H9 (cell line): ENCODE data around the gene ANKRD29. TPM values are rescaled to one million over a fixed set of nuclear protein-coding genes. Genes with fewer than 3 reads are reported as not detected.

Experiments used
- DNase-seq: peaks from one replicate; pipeline ENCODE4 v3.0.0-alpha.2; 2017
- H2AFZ ChIP-seq: one replicate; pipeline ENCODE4 v1.6.1; 2013; ENCODE audit warnings: mild to moderate bottlenecking, low read length, control low read depth, moderate library complexity
- H2AK5ac ChIP-seq: 2 replicates; pipeline ENCODE4 v1.6.1; 2013; ENCODE audit warnings: low read length, control low read depth, mixed read lengths; ENCODE audit not compliant: insufficient read length
- H2BK120ac ChIP-seq: one replicate; pipeline ENCODE4 v1.6.1; 2013; ENCODE audit warnings: low read depth, mild to moderate bottlenecking, low read length, control low read depth, inconsistent platforms; ENCODE audit not compliant: poor library complexity, severe bottlenecking
- H2BK12ac ChIP-seq: 2 replicates; pipeline ENCODE4 v1.6.1; 2013; ENCODE audit warnings: low read length, control low read depth, mixed read lengths, low read depth; ENCODE audit not compliant: insufficient read length
- H2BK15ac ChIP-seq: 2 replicates; pipeline ENCODE4 v1.6.1; 2013; ENCODE audit warnings: low read depth, low read length, control low read depth
- H2BK20ac ChIP-seq: one replicate; pipeline ENCODE4 v1.6.1; 2013; ENCODE audit warnings: low read depth, mild to moderate bottlenecking, low read length, control low read depth, inconsistent platforms; ENCODE audit not compliant: poor library complexity, severe bottlenecking
- H2BK5ac ChIP-seq: 2 replicates; pipeline ENCODE4 v1.6.1; 2013; ENCODE audit warnings: low read length, control low read depth, mixed read lengths; ENCODE audit not compliant: insufficient read length
- H3K14ac ChIP-seq: 2 replicates; pipeline ENCODE4 v1.6.1; 2013; ENCODE audit warnings: low read length, control low read depth; ENCODE audit not compliant: insufficient read depth
- H3K18ac ChIP-seq: 2 replicates; pipeline ENCODE4 v1.6.1; 2013; ENCODE audit warnings: low read depth, mild to moderate bottlenecking, mixed read lengths, low read length, control low read depth; ENCODE audit not compliant: insufficient read length
- H3K23ac ChIP-seq: 2 replicates; pipeline ENCODE4 v1.6.1; 2013; ENCODE audit warnings: low read length, control low read depth, mixed read lengths, low read depth; ENCODE audit not compliant: insufficient read length
- H3K23me2 ChIP-seq: 2 replicates; pipeline ENCODE4 v1.6.1; 2013; ENCODE audit warnings: low read depth, mild to moderate bottlenecking, mixed read lengths, low read length, control low read depth; ENCODE audit not compliant: insufficient read length, poor library complexity, severe bottlenecking
- H3K27ac ChIP-seq: 2 replicates; pipeline ENCODE4 v1.5.1; 2013; ENCODE audit warnings: low read length, control low read depth, mixed read lengths, low read depth; ENCODE audit not compliant: insufficient read length
- H3K27me3 ChIP-seq: 2 replicates; pipeline ENCODE4 v1.6.1; 2013; ENCODE audit warnings: low read length, control low read depth, inconsistent platforms; ENCODE audit not compliant: insufficient read depth
- H3K4ac ChIP-seq: 2 replicates; pipeline ENCODE4 v1.6.1; 2013; ENCODE audit warnings: low read depth, mild to moderate bottlenecking, control low read depth, inconsistent platforms, low read length, moderate library complexity
- H3K4me1 ChIP-seq: 2 replicates; pipeline ENCODE4 v1.6.1; 2013; ENCODE audit warnings: low read length, control low read depth, inconsistent platforms; ENCODE audit not compliant: insufficient read depth
- H3K4me2 ChIP-seq: 2 replicates; pipeline ENCODE4 v1.6.1; 2013; ENCODE audit warnings: low read length, control low read depth, mixed read lengths; ENCODE audit not compliant: insufficient read length, insufficient read depth
- H3K56ac ChIP-seq: 2 replicates; pipeline ENCODE4 v1.6.1; 2013; ENCODE audit warnings: low read depth, mild to moderate bottlenecking, mixed read lengths, low read length, control low read depth; ENCODE audit not compliant: insufficient read length
- H3K79me1 ChIP-seq: 2 replicates; pipeline ENCODE4 v1.6.1; 2013; ENCODE audit warnings: low read depth, mild to moderate bottlenecking, moderate library complexity, low read length, control low read depth, inconsistent platforms; ENCODE audit not compliant: insufficient read depth, poor library complexity, severe bottlenecking
- H3K79me2 ChIP-seq: 2 replicates; pipeline ENCODE4 v1.6.1; 2013; ENCODE audit warnings: low read length, control low read depth, inconsistent platforms; ENCODE audit not compliant: insufficient read depth
- H3K9ac ChIP-seq: 2 replicates; pipeline ENCODE4 v1.6.1; 2013; ENCODE audit warnings: low read length, control low read depth, mixed read lengths; ENCODE audit not compliant: insufficient read length; ENCODE audit errors: extremely low read depth
- H3K9me3 ChIP-seq: one replicate; pipeline ENCODE4 v1.6.1; 2013; ENCODE audit warnings: low read depth, low read length, inconsistent platforms; ENCODE audit not compliant: control insufficient read depth
- H3T11ph ChIP-seq: one replicate; pipeline ENCODE4 v1.6.1; 2013; ENCODE audit warnings: mild to moderate bottlenecking, low read length, control low read depth, inconsistent platforms
- H4K20me1 ChIP-seq: one replicate; pipeline ENCODE4 v1.6.1; 2013; ENCODE audit not compliant: control insufficient read depth, insufficient read length, insufficient read depth
- H4K5ac ChIP-seq: 2 replicates; pipeline ENCODE4 v1.6.1; 2013; ENCODE audit warnings: low read depth, mild to moderate bottlenecking, mixed read lengths, low read length, control low read depth; ENCODE audit not compliant: insufficient read length
- H4K8ac ChIP-seq: replicated peaks from 2 replicates; pipeline ENCODE4 v1.6.1; 2013; ENCODE audit warnings: low read length, control low read depth, mixed read lengths, low read depth; ENCODE audit not compliant: insufficient read length
- H4K91ac ChIP-seq: 2 replicates; pipeline ENCODE4 v1.6.1; 2013; ENCODE audit warnings: low read depth, mild to moderate bottlenecking, moderate library complexity, mixed read lengths, low read length, control low read depth; ENCODE audit not compliant: insufficient read length
- H3K27ac Mint-ChIP-seq, 3 experiments: 2 replicates in 2 of 3; 3 replicates in 1 of 3; pipeline ENCODE4 v1.8.0; 2020 to 2021; ENCODE audit warnings: mixed read lengths in 3 of 3, mild to moderate bottlenecking in 1 of 3, moderate library complexity in 1 of 3
- H3K27me3 Mint-ChIP-seq: 2 replicates; pipeline ENCODE4 v1.8.0; 2021; ENCODE audit warnings: low read depth, mild to moderate bottlenecking, moderate library complexity, mixed read lengths
- H3K36me3 Mint-ChIP-seq, 3 experiments: 2 replicates in 2 of 3; 3 replicates in 1 of 3; pipeline ENCODE4 v1.8.0; 2020 to 2021; ENCODE audit warnings: low read depth in 3 of 3, mixed read lengths in 3 of 3; ENCODE audit not compliant: insufficient read depth in 1 of 3
- H3K4me1 Mint-ChIP-seq, 2 experiments: 2 replicates each; pipeline ENCODE4 v1.8.0; 2020; ENCODE audit warnings: mixed read lengths in 2 of 2
- H3K4me3 Mint-ChIP-seq, 2 experiments: 2 replicates in 1 of 2; 3 replicates in 1 of 2; pipeline ENCODE4 v1.8.0; 2020 to 2021; ENCODE audit warnings: mild to moderate bottlenecking in 2 of 2, mixed read lengths in 2 of 2, moderate library complexity in 1 of 2
- H3K9me3 Mint-ChIP-seq, 2 experiments: 2 replicates in 1 of 2; 3 replicates in 1 of 2; pipeline ENCODE4 v1.8.0; 2020; ENCODE audit warnings: mild to moderate bottlenecking in 2 of 2, mixed read lengths in 2 of 2, moderate library complexity in 1 of 2
- WGBS: extraction: QIAGEN DNeasy Blood & Tissue Kit; methylation state at CpG from one replicate; pipeline ENCODE4 v1.1.7; 2013; ENCODE audit warnings: missing lambda C conversion rate, low lambda C conversion rate, mixed read lengths; ENCODE audit not compliant: insufficient read length; ENCODE audit errors: extremely low coverage; 5-methylcytosine and 5-hydroxymethylcytosine counted together
- total RNA-seq: library from RNA; stranded (reverse); gene quantifications from 2 replicates; pipeline ENCODE4 v1.2.1, GENCODE V29; 2021
- TF ChIP-seq, protein P1 (sequence below): fragments of 200-600 bp; sonication (generic); conservative IDR thresholded peaks from 3 replicates; pipeline ENCODE4 v1.8.0; 2021; ENCODE audit warnings: antibody characterized with exemption, mild to moderate bottlenecking

Gene ANKRD29
- total RNA-seq, 1 experiment from 2014 or later: 2.1 TPM

DNA sequence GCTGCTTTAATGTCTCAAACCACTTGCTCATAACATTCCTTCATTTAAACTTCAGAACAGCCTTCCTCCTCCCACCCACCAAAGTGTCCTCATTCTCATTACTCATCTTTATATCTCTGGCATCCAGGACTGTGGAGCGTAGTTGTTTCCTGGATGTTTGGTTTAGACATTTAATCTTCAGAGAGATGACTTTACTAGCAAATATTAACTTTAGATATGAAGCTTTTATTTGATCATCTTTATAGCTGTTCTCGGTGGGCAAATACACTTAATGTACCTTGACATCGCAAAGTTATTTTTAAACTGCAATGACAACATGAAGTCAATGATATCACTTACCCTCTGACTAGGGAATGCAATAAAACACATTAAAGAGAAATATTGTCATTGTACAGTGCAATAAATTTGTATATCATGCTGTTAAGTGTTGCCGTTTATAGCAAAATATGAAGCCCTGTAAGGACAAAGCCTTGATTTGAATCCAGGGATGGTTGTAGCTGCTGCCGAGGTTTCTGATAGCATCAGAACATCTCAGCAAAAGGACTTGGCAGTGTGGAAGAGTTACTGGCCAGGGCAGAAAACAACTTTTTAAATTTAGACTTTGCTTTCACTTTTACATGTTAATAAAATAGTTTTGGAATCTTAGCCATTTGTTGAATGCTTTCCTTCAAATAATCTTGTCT is 21.9 kb upstream of the ANKRD29 start:
- Histone ChIP-seq H3K9me3 (no peaks in the 10 kb centered on the region), H3K56ac (no peak overlapping the region), H3K27ac (no peak overlapping the region), H4K5ac (no peak overlapping the region), H3K4ac (no peak overlapping the region), H2AFZ (no peak overlapping the region), H2BK20ac (no peak overlapping the region), H3K4me1 (no peaks in the 10 kb centered on the region), H3K4me2 (no peak overlapping the region), H3K23ac (no peak overlapping the region), H3K14ac (no peak overlapping the region), H3T11ph (no peak overlapping the region), H3K18ac (no peak overlapping the region), H3K23me2 (peaks cover under 1% of the 10 kb centered on the region), H2BK15ac (no peak overlapping the region), H2BK12ac (no peak overlapping the region), H4K91ac (no peak overlapping the region), H3K9ac (no peak overlapping the region), H2BK120ac (no peak overlapping the region), H4K20me1 (no peaks in the 10 kb centered on the region), H4K8ac (no peak overlapping the region), H3K79me1 (no peaks in the 10 kb centered on the region), H3K27me3 (peaks cover 6% of the 10 kb centered on the region; the same call in 1 of the 2 replicates), H3K79me2 (no peaks in the 10 kb centered on the region), H2AK5ac (no peak overlapping the region), H2BK5ac (no peak overlapping the region)
- no peak for DNase-seq
- Mint-ChIP-seq H3K9me3 (no peaks in the 10 kb centered on the region), H3K27me3 (peaks cover 57% of the 10 kb centered on the region), H3K36me3 (no peaks in the 10 kb centered on the region), H3K4me3 (no peak overlapping the region), H3K27ac (no peak overlapping the region), H3K4me1 (peaks cover 6 to 8% of the 10 kb centered on the region in 2 experiments)
- no CpG with 5 or more reads among the region's 5 CpGs for WGBS
- TF ChIP-seq, protein P1, sequence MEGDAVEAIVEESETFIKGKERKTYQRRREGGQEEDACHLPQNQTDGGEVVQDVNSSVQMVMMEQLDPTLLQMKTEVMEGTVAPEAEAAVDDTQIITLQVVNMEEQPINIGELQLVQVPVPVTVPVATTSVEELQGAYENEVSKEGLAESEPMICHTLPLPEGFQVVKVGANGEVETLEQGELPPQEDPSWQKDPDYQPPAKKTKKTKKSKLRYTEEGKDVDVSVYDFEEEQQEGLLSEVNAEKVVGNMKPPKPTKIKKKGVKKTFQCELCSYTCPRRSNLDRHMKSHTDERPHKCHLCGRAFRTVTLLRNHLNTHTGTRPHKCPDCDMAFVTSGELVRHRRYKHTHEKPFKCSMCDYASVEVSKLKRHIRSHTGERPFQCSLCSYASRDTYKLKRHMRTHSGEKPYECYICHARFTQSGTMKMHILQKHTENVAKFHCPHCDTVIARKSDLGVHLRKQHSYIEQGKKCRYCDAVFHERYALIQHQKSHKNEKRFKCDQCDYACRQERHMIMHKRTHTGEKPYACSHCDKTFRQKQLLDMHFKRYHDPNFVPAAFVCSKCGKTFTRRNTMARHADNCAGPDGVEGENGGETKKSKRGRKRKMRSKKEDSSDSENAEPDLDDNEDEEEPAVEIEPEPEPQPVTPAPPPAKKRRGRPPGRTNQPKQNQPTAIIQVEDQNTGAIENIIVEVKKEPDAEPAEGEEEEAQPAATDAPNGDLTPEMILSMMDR: no peak
